K562 (cell line): ENCODE results near the gene RABEPK.
"Not testable (repeated sequence)": the region's sequence is repeated elsewhere in the genome, so short reads cannot be mapped to it uniquely, and the experiment has no call there.

Source experiments
- BRD9 ChIP-seq: fragments of 450-650 bp; IDR thresholded peaks from 2 replicates; pipeline ENCODE4 v1.6.1; 2018; ENCODE audit warnings: low read depth; ENCODE audit not compliant: partially characterized antibody
- ELF1 ChIP-seq: fragments of 200-800 bp; sonication (Bioruptor generic); IDR thresholded peaks from 2 replicates; pipeline ENCODE4 v1.6.1; 2016; ENCODE audit warnings: missing genetic modification characterization, missing compliant biosample characterization
- ETV5 ChIP-seq: sonication (generic); formaldehyde crosslinking; IDR thresholded peaks from 2 replicates; pipeline ENCODE4 v1.4.0; 2020; ENCODE audit warnings: low read depth, mild to moderate bottlenecking, missing genetic modification reagents
- FOXK2 ChIP-seq, 2 experiments: fragments of 450-650 bp; IDR thresholded peaks in 1 of 2; conservative IDR thresholded peaks in 1 of 2; 2 replicates each; pipeline ENCODE4 v1.6.1; 2016; ENCODE audit warnings: low read depth in 2 of 2, mild to moderate bottlenecking in 1 of 2
- JUND ChIP-seq, 2 experiments: IDR thresholded peaks; 2 replicates in 1 of 2; 3 replicates in 1 of 2; pipeline ENCODE4 v1.6.1; 2011; ENCODE audit warnings: borderline replicate concordance in 2 of 2, low read depth in 2 of 2, low read length in 2 of 2, improper control_type of control experiment in 1 of 2, missing biosample characterization in 1 of 2, missing genetic modification characterization in 1 of 2, missing genetic modification reagents in 1 of 2
- POLR2AphosphoS5 ChIP-seq: IDR thresholded peaks from 2 replicates; pipeline ENCODE4 v1.6.1; 2011; ENCODE audit warnings: mild to moderate bottlenecking, low read depth, low read length, moderate library complexity; ENCODE audit not compliant: control insufficient read depth, insufficient read depth
- PTBP1 ChIP-seq: fragments of 200-400 bp; formaldehyde crosslinking; IDR thresholded peaks from 2 replicates; pipeline ENCODE4 v1.6.1; 2017; ENCODE audit warnings: low read depth, low read length
- YBX1 ChIP-seq: fragments of 450-650 bp; IDR thresholded peaks from 2 replicates; pipeline ENCODE4 v1.7.1; 2016; ENCODE audit warnings: mild to moderate bottlenecking
- TF ChIP-seq, protein P1 (sequence below), 2 experiments: fragments of 200-800 bp in 1 of 2; sonication (Bioruptor generic) in 1 of 2; sonication (generic) in 1 of 2; formaldehyde crosslinking in 1 of 2; IDR thresholded peaks in 1 of 2; conservative IDR thresholded peaks in 1 of 2; 2 replicates each; pipeline versions ENCODE4 v1.5.0 to v1.6.1; 2016 to 2020; ENCODE audit warnings: missing compliant biosample characterization in 1 of 2, missing genetic modification characterization in 1 of 2, missing genetic modification reagents in 1 of 2
- TF ChIP-seq, protein P2 (sequence below): sonication (generic); formaldehyde crosslinking; IDR thresholded peaks from 2 replicates; pipeline ENCODE4 v1.8.1; 2023; ENCODE audit warnings: mild to moderate bottlenecking, missing genetic modification reagents

- TF ChIP-seq, protein P1, sequence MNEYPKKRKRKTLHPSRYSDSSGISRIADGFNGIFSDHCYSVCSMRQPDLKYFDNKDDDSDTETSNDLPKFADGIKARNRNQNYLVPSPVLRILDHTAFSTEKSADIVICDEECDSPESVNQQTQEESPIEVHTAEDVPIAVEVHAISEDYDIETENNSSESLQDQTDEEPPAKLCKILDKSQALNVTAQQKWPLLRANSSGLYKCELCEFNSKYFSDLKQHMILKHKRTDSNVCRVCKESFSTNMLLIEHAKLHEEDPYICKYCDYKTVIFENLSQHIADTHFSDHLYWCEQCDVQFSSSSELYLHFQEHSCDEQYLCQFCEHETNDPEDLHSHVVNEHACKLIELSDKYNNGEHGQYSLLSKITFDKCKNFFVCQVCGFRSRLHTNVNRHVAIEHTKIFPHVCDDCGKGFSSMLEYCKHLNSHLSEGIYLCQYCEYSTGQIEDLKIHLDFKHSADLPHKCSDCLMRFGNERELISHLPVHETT (CRISPR knock-in tag; conservative IDR thresholded peaks at IDR 0.05 in 1 of 2, IDR thresholded peaks at IDR 0.05 in 1 of 2): not testable (repeated sequence)
- not testable (repeated sequence) for TF ChIP-seq YBX1; POLR2AphosphoS5; PTBP1; JUND (IDR thresholded peaks at IDR 0.05; ENCODE audit: borderline replicate concordance, low read depth, low read length); JUND (tag; IDR thresholded peaks at IDR 0.05; ENCODE audit: borderline replicate concordance, low read depth, low read length); ELF1 (tag); ETV5 (CRISPR knock-in tag); BRD9; FOXK2 (conservative IDR thresholded peaks at IDR 0.05 in 1 of 2, IDR thresholded peaks at IDR 0.05 in 1 of 2; ENCODE audit: low read depth in 2 of 2)
- TF ChIP-seq, protein P2, sequence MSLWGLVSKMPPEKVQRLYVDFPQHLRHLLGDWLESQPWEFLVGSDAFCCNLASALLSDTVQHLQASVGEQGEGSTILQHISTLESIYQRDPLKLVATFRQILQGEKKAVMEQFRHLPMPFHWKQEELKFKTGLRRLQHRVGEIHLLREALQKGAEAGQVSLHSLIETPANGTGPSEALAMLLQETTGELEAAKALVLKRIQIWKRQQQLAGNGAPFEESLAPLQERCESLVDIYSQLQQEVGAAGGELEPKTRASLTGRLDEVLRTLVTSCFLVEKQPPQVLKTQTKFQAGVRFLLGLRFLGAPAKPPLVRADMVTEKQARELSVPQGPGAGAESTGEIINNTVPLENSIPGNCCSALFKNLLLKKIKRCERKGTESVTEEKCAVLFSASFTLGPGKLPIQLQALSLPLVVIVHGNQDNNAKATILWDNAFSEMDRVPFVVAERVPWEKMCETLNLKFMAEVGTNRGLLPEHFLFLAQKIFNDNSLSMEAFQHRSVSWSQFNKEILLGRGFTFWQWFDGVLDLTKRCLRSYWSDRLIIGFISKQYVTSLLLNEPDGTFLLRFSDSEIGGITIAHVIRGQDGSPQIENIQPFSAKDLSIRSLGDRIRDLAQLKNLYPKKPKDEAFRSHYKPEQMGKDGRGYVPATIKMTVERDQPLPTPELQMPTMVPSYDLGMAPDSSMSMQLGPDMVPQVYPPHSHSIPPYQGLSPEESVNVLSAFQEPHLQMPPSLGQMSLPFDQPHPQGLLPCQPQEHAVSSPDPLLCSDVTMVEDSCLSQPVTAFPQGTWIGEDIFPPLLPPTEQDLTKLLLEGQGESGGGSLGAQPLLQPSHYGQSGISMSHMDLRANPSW: not testable (repeated sequence)
Measured at GRCh38 chr9:125195591-125195990, 4.8 kb upstream of the RABEPK start.
